HepG2 (cell line): ENCODE data around the gene LIFR. TPM values are rescaled to one million over a fixed set of nuclear protein-coding genes. Genes with fewer than 3 reads are reported as not detected.
A peak's percentile ranks its signal among the peaks of the same experiment; 100 is the strongest.

Experiments used
- ATAC-seq: fragments of 200-7000 bp; cut with Tn5 transposase; 3 replicates; pipeline ENCODE4 v1.9.1; 2020; ENCODE audit warnings: mild to moderate bottlenecking, moderate library complexity
- BruUV-seq: library from RNA; stranded (reverse); fragments of 400-500 nt; replicated peaks from 2 replicates; lab custom pipeline; 2021; lab: Mats Ljungman, UMichigan
- CTCF ChIA-PET: fragments of 300-600 bp; formaldehyde crosslinking; extraction: SDS; loops from one replicate; lab custom pipeline; 2021; ENCODE audit warnings: low total read pairs, inconsistent platforms, low intra/inter-chr PET ratio; lab: Yijun Ruan, JAX
- POLR2A ChIA-PET: fragments of 350-600 bp; sonication (Branson Sonifier 250); formaldehyde crosslinking; loops from one replicate; lab custom pipeline; 2020; ENCODE audit warnings: antibody characterized with exemption, inconsistent platforms; lab: Yijun Ruan, JAX
- DNase-seq: peaks from one replicate; pipeline ENCODE4 v3.0.0-alpha.2; 2015; ENCODE audit warnings: low spot score
- FAIRE-seq: peaks from 3 replicates; lab custom pipeline; 2011; peaks lifted over from hg19 to GRCh38; lab: Jason Lieb, UNC
- H2AFZ ChIP-seq: one replicate; pipeline ENCODE4 v1.6.1; 2011; ENCODE audit warnings: low read length, inconsistent platforms
- H3K27ac ChIP-seq: fragments of 300-600 bp; 3 replicates; pipeline ENCODE4 v1.8.0; 2011; ENCODE audit warnings: mixed run types, mild to moderate bottlenecking, mixed read lengths, low read length, inconsistent platforms; ENCODE audit not compliant: insufficient read depth; ENCODE audit errors: extremely low read length
- H3K27me3 ChIP-seq, 2 experiments: fragments of 200-600 bp in 1 of 2; 2 replicates in 1 of 2; 3 replicates in 1 of 2; pipeline versions ENCODE4 v1.6.0 to v1.8.0; 2011; ENCODE audit warnings: low read length in 2 of 2, mild to moderate bottlenecking in 2 of 2, moderate library complexity in 2 of 2, inconsistent platforms in 1 of 2; ENCODE audit not compliant: insufficient read depth in 2 of 2, control insufficient read depth in 1 of 2
- H3K36me3 ChIP-seq, 2 experiments: fragments of 200-600 bp in 1 of 2; replicated peaks in 1 of 2; 2 replicates in 1 of 2; 3 replicates in 1 of 2; pipeline versions ENCODE4 v1.5.1 to v1.8.0; 2011; ENCODE audit warnings: low read length in 2 of 2, inconsistent platforms in 1 of 2; ENCODE audit not compliant: insufficient read depth in 2 of 2, control insufficient read depth in 1 of 2
- H3K4me1 ChIP-seq: 2 replicates; pipeline ENCODE4 v1.5.1; 2012; ENCODE audit warnings: low read length, inconsistent platforms; ENCODE audit not compliant: insufficient read depth
- H3K4me2 ChIP-seq: 2 replicates; pipeline ENCODE4 v1.6.0; 2011; ENCODE audit warnings: low read depth, low read length, inconsistent platforms
- H3K4me3 ChIP-seq, 3 experiments: fragments of 200-600 bp in 1 of 3; sonication (generic), shearing (Covaris generic) in 1 of 3; replicated peaks in 1 of 3; 2 replicates each; pipeline ENCODE4 v1.5.1; 2011 to 2016; ENCODE audit warnings: low read length in 3 of 3, inconsistent platforms in 2 of 3, low read depth in 2 of 3, mild to moderate bottlenecking in 2 of 3, control low read depth in 1 of 3, mixed read lengths in 1 of 3; ENCODE audit not compliant: insufficient read depth in 1 of 3
- H3K79me2 ChIP-seq: one replicate; pipeline ENCODE4 v1.6.1; 2011; ENCODE audit warnings: low read length, inconsistent platforms; ENCODE audit not compliant: insufficient read depth
- H3K9ac ChIP-seq: 2 replicates; pipeline ENCODE4 v1.6.0; 2011; ENCODE audit warnings: mild to moderate bottlenecking, low read depth, low read length, inconsistent platforms; ENCODE audit not compliant: insufficient read depth
- H3K9me3 ChIP-seq: 2 replicates; pipeline ENCODE4 v1.5.1; 2012; ENCODE audit warnings: mild to moderate bottlenecking, low read length
- H4K20me1 ChIP-seq: 2 replicates; pipeline ENCODE4 v1.6.0; 2011; ENCODE audit warnings: inconsistent platforms, mild to moderate bottlenecking, low read length, moderate library complexity; ENCODE audit not compliant: insufficient read depth
- AGO1 ChIP-seq: fragments of 200-400 bp; formaldehyde crosslinking; IDR thresholded peaks from 2 replicates; pipeline ENCODE4 v1.6.1; 2017; ENCODE audit warnings: mild to moderate bottlenecking, low read depth, low read length, moderate library complexity; ENCODE audit not compliant: poor library complexity, severe bottlenecking
- HDAC6 ChIP-seq: fragments of 200-600 bp; sonication (generic); IDR thresholded peaks from 2 replicates; pipeline ENCODE4 v1.7.0; 2017; ENCODE audit warnings: mild to moderate bottlenecking, antibody characterized with exemption, low read length, low read depth
- HMG20A ChIP-seq: IDR thresholded peaks from 2 replicates; pipeline ENCODE4 v1.6.1; 2016; ENCODE audit warnings: borderline replicate concordance
- HNF4G ChIP-seq, 2 experiments: sonication (generic) in 1 of 2; formaldehyde crosslinking in 1 of 2; IDR thresholded peaks; 2 replicates each; pipeline versions ENCODE4 v1.4.0 to v1.6.1; 2011 to 2020; ENCODE audit warnings: borderline replicate concordance in 2 of 2, low read depth in 2 of 2, mild to moderate bottlenecking in 2 of 2, low read length in 1 of 2, missing genetic modification reagents in 1 of 2, moderate library complexity in 1 of 2
- MBD4 ChIP-seq: IDR thresholded peaks from 2 replicates; pipeline ENCODE4 v1.6.1; 2012; ENCODE audit warnings: low read length, inconsistent platforms, borderline replicate concordance
- NFRKB ChIP-seq: fragments of 450-650 bp; IDR thresholded peaks from 2 replicates; pipeline ENCODE4 v1.6.1; 2017
- NR2F1 ChIP-seq, 2 experiments: fragments of 450-650 bp in 1 of 2; formaldehyde crosslinking in 1 of 2; IDR thresholded peaks; 2 replicates each; pipeline versions ENCODE4 v1.5.0 to v1.6.1; 2016 to 2020; ENCODE audit warnings: mild to moderate bottlenecking in 1 of 2, missing compliant biosample characterization in 1 of 2, missing genetic modification reagents in 1 of 2, moderate library complexity in 1 of 2
- REL ChIP-seq: sonication (generic); formaldehyde crosslinking; conservative IDR thresholded peaks from 2 replicates; pipeline ENCODE4 v1.8.0; 2022; ENCODE audit warnings: mild to moderate bottlenecking, missing genetic modification reagents, moderate library complexity
- REXO4 ChIP-seq: sonication (generic); formaldehyde crosslinking; IDR thresholded peaks from 2 replicates; pipeline ENCODE4 v1.8.0; 2022; ENCODE audit warnings: missing genetic modification reagents, mild to moderate bottlenecking, borderline replicate concordance
- ZFP36L2 ChIP-seq: sonication (generic); formaldehyde crosslinking; IDR thresholded peaks from 2 replicates; pipeline ENCODE4 v1.4.0; 2020; ENCODE audit warnings: missing genetic modification reagents
- ZNF883 ChIP-seq: sonication (generic); formaldehyde crosslinking; IDR thresholded peaks from 2 replicates; pipeline ENCODE4 v1.5.1; 2020; ENCODE audit warnings: mild to moderate bottlenecking, missing genetic modification reagents; ENCODE audit errors: not compliant biosample characterization
- WGBS: methylation state at CpG from one replicate; pipeline ENCODE4 v1.1.6; 2017; ENCODE audit warnings: low lambda C conversion rate; 5-methylcytosine and 5-hydroxymethylcytosine counted together
- in situ Hi-C: cut with HindIII; loops from 2 replicates; pipeline ENCODE4 v1.10.0; 2017; ENCODE audit warnings: low pct_unique_long_range_greater_than_20kb; ENCODE audit not compliant: extremely low pct_ligation_motif_present
- intact Hi-C: fragments of 100-400 bp; cut with micrococcal nuclease; formaldehyde crosslinking; loops from one replicate; pipeline ENCODE4 v1.10.0; 2022; ENCODE audit not compliant: unreplicated experiment
- polyA plus RNA-seq, 8 experiments: library from polyadenylated mRNA; depleted of rRNA in 3 of 8; stranded (reverse) in 7 of 8; unstranded in 1 of 8; fragments of >200 nt; fragmentation: Illumina TruSeq in 4 of 8; extraction: Trizol in 4 of 8; gene quantifications; 2 replicates each; pipeline versions ENCODE4 v1.2.1 to v1.2.3, GENCODE V29; 2011 to 2016; ENCODE audit warnings: low read depth in 4 of 8, missing spikeins in 1 of 8, mixed read lengths in 1 of 8; ENCODE audit not compliant: insufficient read depth in 1 of 8
- total RNA-seq, 5 experiments: library from RNA; depleted of rRNA; stranded (reverse); fragments of >200 nt; fragmentation: Illumina TruSeq; extraction: Trizol; gene quantifications; 2 replicates each; pipeline ENCODE4 v1.2.3, GENCODE V29; 2016; ENCODE audit warnings: low read depth in 1 of 5
- TF ChIP-seq, protein P1 (sequence below): sonication (generic); formaldehyde crosslinking; conservative IDR thresholded peaks from 2 replicates; pipeline ENCODE4 v1.8.1; 2023; ENCODE audit warnings: missing genetic modification reagents
- TF ChIP-seq, protein P2 (sequence below): sonication (generic); formaldehyde crosslinking; IDR thresholded peaks from 2 replicates; pipeline ENCODE4 v1.5.0; 2020; ENCODE audit warnings: missing genetic modification reagents
- TF ChIP-seq, protein P3 (sequence below): IDR thresholded peaks from 2 replicates; pipeline ENCODE4 v1.6.1; 2016; ENCODE audit warnings: missing compliant biosample characterization, missing genetic modification reagents, borderline replicate concordance

The LIFR gene
- total and polyA plus RNA-seq, 2 of the 13 experiments (the other 11 are each of a cell fraction or from before 2014, with no cell fraction given): 6.3 to 25.2 TPM

DNA sequence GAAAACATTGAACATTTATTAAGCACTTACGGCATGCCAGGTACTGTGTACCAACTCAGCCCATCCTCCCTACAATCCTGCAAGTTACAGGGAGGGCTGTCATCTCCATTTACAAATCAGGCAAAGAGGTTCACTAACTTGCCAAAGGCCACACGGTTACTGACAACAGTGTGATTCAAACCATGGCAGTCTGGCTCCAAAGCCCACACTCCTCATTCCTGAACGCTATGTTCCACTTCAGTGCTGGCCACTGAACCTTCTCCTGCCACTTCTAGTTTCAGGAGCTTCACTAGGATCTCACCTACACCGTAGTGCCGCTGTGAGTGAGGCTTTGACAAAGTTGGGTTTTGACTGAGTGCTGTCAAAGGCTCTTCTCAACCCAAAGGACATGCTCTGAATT is 7.2 kb upstream of the LIFR start:
- WGBS: 25% methylated on average over 4 of the region's 5 CpGs
- FAIRE-seq: no peak

More for the DNA sequence above, 7.2 kb upstream of the LIFR start:
- BruUV-seq: no TSS peak
- intact Hi-C loops: no loop called here
- POLR2A ChIA-PET: no interaction called here
- Histone ChIP-seq H3K9me3 (no peaks in the 10 kb centered on the region), H3K27me3 (no peaks in the 10 kb centered on the region; a peak in 2 of 5 replicates), H3K4me2 (no peak overlapping the region), H3K9ac (no peak overlapping the region), H3K4me3 (no peak overlapping the region), H3K36me3 (no peaks in the 10 kb centered on the region), H4K20me1 (no peaks in the 10 kb centered on the region), H3K4me1 (peaks cover 13% of the 10 kb centered on the region; the same call in 1 of the 2 replicates), H3K27ac (no peak overlapping the region), H2AFZ (no peak overlapping the region), H3K79me2 (no peaks in the 10 kb centered on the region)
- in situ Hi-C loops: no loop called here
- DNase-seq: no peak
- TF ChIP-seq, protein P1, sequence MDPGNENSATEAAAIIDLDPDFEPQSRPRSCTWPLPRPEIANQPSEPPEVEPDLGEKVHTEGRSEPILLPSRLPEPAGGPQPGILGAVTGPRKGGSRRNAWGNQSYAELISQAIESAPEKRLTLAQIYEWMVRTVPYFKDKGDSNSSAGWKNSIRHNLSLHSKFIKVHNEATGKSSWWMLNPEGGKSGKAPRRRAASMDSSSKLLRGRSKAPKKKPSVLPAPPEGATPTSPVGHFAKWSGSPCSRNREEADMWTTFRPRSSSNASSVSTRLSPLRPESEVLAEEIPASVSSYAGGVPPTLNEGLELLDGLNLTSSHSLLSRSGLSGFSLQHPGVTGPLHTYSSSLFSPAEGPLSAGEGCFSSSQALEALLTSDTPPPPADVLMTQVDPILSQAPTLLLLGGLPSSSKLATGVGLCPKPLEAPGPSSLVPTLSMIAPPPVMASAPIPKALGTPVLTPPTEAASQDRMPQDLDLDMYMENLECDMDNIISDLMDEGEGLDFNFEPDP: no peak
- TF ChIP-seq, protein P2, sequence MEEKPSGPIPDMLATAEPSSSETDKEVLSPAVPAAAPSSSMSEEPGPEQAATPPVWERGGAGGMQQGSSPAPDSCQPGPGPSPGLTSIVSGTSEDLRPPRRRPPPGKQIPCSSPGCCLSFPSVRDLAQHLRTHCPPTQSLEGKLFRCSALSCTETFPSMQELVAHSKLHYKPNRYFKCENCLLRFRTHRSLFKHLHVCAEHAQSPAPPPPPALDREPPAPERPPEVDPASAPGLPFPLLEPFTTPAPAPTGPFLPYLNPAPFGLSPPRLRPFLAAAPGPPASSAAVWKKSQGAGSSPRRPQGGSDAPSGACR (CRISPR knock-in tag): no peak
- no peak for TF ChIP-seq NR2F1 (CRISPR knock-in tag; IDR thresholded peaks at IDR 0.05)
- TF ChIP-seq ZNF883 (CRISPR knock-in tag): no peak
- TF ChIP-seq MBD4: no peak
- TF ChIP-seq HMG20A (CRISPR knock-in tag): no peak
- no peak for TF ChIP-seq REXO4 (CRISPR knock-in tag)
- TF ChIP-seq NFRKB: no peak
- TF ChIP-seq ZFP36L2 (CRISPR knock-in tag): no peak
- TF ChIP-seq REL (CRISPR knock-in tag): no peak
- no peak for TF ChIP-seq HNF4G (IDR thresholded peaks at IDR 0.05; ENCODE audit: borderline replicate concordance, low read depth, low read length)
- TF ChIP-seq HNF4G (CRISPR knock-in tag; IDR thresholded peaks at IDR 0.05; ENCODE audit: borderline replicate concordance, low read depth): no peak
- TF ChIP-seq HDAC6: no peak
- TF ChIP-seq AGO1: no peak
- TF ChIP-seq, protein P3, sequence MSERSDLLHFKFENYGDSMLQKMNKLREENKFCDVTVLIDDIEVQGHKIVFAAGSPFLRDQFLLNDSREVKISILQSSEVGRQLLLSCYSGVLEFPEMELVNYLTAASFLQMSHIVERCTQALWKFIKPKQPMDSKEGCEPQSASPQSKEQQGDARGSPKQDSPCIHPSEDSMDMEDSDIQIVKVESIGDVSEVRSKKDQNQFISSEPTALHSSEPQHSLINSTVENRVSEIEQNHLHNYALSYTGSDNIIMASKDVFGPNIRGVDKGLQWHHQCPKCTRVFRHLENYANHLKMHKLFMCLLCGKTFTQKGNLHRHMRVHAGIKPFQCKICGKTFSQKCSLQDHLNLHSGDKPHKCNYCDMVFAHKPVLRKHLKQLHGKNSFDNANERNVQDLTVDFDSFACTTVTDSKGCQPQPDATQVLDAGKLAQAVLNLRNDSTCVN (CRISPR knock-in tag): no peak
- CTCF ChIA-PET: no interaction called here
- ATAC-seq: peak; percentile 54
